Measurements from ENCODE around the gene CALU.

Gene CALU

DNA sequence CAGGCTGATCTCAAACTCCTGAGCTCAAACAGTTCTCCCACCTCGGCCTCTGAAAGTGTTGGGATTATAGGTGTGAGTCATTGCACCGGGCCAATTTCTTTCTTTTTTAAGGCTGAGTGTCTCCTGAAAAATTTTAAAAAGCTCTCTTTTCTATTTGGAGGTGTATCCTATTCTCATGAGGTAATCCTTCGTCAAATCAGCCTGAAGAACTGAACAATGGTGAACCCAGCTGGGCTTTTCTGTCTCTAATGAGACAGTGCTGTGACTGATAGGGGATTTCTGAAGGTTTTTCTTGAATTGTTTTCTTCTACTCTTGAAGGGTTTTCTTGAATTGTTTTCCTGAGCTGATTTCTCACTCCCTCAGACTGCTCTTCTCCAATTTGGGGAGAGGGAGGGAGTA lies 30.9 kb upstream of the CALU start:
- Histone ChIP-seq H3K9ac (ENCODE audit: low read depth, low read length) (no peak overlapping the region), H3K4me3 (ENCODE audit: low read depth in 1 of 2, low read length in 2 of 2) (no peak overlapping the region), H3K4me2 (ENCODE audit: insufficient read depth, low read length) (no peak overlapping the region), H3K27ac (ENCODE audit: low read length) (no peak overlapping the region), H3K27me3 (ENCODE audit: insufficient read depth, low read length, poor library complexity) (peaks cover 2% of the 10 kb centered on the region), H4K20me1 (ENCODE audit: insufficient read depth, low read length) (no peaks in the 10 kb centered on the region), H3K36me3 (ENCODE audit: insufficient read depth, low read length) (no peaks in the 10 kb centered on the region), H3K79me2 (ENCODE audit: insufficient read depth, low read length) (no peaks in the 10 kb centered on the region), H2AFZ (ENCODE audit: low read depth, low read length) (no peak overlapping the region), H3K9me3 (ENCODE audit: insufficient read depth, low read length, severe bottlenecking) (no peaks in the 10 kb centered on the region), H3K4me1 (ENCODE audit: insufficient read depth, low read length) (no peaks in the 10 kb centered on the region)
- TF ChIP-seq, protein P1, sequence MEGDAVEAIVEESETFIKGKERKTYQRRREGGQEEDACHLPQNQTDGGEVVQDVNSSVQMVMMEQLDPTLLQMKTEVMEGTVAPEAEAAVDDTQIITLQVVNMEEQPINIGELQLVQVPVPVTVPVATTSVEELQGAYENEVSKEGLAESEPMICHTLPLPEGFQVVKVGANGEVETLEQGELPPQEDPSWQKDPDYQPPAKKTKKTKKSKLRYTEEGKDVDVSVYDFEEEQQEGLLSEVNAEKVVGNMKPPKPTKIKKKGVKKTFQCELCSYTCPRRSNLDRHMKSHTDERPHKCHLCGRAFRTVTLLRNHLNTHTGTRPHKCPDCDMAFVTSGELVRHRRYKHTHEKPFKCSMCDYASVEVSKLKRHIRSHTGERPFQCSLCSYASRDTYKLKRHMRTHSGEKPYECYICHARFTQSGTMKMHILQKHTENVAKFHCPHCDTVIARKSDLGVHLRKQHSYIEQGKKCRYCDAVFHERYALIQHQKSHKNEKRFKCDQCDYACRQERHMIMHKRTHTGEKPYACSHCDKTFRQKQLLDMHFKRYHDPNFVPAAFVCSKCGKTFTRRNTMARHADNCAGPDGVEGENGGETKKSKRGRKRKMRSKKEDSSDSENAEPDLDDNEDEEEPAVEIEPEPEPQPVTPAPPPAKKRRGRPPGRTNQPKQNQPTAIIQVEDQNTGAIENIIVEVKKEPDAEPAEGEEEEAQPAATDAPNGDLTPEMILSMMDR (IDR thresholded peaks at IDR 0.05; ENCODE audit: borderline replicate concordance, extremely low read depth, low read length, poor library complexity, severe bottlenecking), result no peak
- no peak for TF ChIP-seq EZH2 (IDR thresholded peaks at IDR 0.05; ENCODE audit: borderline replicate concordance, low read depth, low read length, severe bottlenecking)
- ATAC-seq (ENCODE audit: insufficient read depth, low read depth) (no peak), DNase-seq (no peak)

DNA sequence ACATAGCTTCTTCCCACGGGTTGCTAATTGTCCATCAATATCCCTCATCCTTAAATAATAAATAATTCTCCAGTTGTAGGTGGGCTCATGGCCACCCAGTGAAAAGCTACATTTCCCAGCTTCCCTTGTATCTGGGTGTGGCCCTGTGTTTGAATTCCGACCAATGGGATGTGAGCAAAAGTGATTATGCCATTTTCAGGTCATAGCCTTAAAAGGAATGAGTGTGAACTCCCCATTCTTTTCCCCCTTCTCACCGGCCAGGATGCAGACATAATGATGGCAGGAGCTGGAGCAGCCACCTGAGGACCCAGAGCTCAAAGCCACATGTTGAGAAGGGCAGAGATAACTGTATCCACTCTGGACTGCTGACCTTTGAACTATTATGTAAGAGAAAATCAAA lies 30.3 kb upstream of the CALU start:
- no peak for DNase-seq
- H3K9me3 ChIP-seq (ENCODE audit: insufficient read depth, low read length, severe bottlenecking), result no peaks in the 10 kb centered on the region
- H3K27me3 ChIP-seq (ENCODE audit: insufficient read depth, low read length, poor library complexity), result peaks cover 2% of the 10 kb centered on the region
- H3K36me3 ChIP-seq (ENCODE audit: insufficient read depth, low read length), result no peaks in the 10 kb centered on the region
- H3K4me3 ChIP-seq (ENCODE audit: low read depth in 1 of 2, low read length in 2 of 2), result no peak overlapping the region
- no peak overlapping the region for H3K27ac ChIP-seq (ENCODE audit: low read length)
- no peak overlapping the region for H3K4me2 ChIP-seq (ENCODE audit: insufficient read depth, low read length)
- no peaks in the 10 kb centered on the region for H3K4me1 ChIP-seq (ENCODE audit: insufficient read depth, low read length)
- no peaks in the 10 kb centered on the region for H4K20me1 ChIP-seq (ENCODE audit: insufficient read depth, low read length)
- TF ChIP-seq, protein P1 (IDR thresholded peaks at IDR 0.05; ENCODE audit: borderline replicate concordance, extremely low read depth, low read length, poor library complexity, severe bottlenecking), result no peak
- no peak for TF ChIP-seq EZH2 (IDR thresholded peaks at IDR 0.05; ENCODE audit: borderline replicate concordance, low read depth, low read length, severe bottlenecking)
- ATAC-seq (ENCODE audit: insufficient read depth, low read depth), result no peak
- no peak overlapping the region for H2AFZ ChIP-seq (ENCODE audit: low read depth, low read length)
- no peak overlapping the region for H3K9ac ChIP-seq (ENCODE audit: low read depth, low read length)
- no peaks in the 10 kb centered on the region for H3K79me2 ChIP-seq (ENCODE audit: insufficient read depth, low read length)

DNA sequence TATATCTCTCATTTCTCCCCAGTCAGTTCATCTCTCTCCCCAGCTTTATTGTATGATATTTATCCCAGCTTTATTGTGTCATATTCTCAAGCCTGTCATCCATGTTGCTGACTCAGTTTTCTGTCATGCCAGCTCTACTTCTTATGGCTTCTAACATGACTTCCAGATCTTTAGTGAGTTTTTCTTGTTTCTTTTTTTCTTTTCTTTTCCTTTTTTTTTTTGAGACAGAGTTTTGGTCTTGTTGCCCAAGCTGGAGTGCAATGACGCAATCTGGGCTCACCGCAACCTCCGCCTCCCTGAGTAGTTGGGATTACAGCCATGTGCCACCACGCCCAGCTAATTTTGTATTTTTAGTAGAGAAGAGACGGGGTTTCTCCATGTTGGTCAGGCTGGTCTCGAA lies 28.7 kb upstream of the CALU start:
- H3K27me3 ChIP-seq (ENCODE audit: insufficient read depth, low read length, poor library complexity), result peaks cover 2% of the 10 kb centered on the region
- H2AFZ ChIP-seq (ENCODE audit: low read depth, low read length), result no peak overlapping the region
- H4K20me1 ChIP-seq (ENCODE audit: insufficient read depth, low read length), result no peaks in the 10 kb centered on the region
- DNase-seq (no peak), ATAC-seq (ENCODE audit: insufficient read depth, low read depth) (no peak)
- no peak overlapping the region for H3K4me2 ChIP-seq (ENCODE audit: insufficient read depth, low read length)
- TF ChIP-seq EZH2 (IDR thresholded peaks at IDR 0.05; ENCODE audit: borderline replicate concordance, low read depth, low read length, severe bottlenecking), result no peak
- no peaks in the 10 kb centered on the region for H3K4me1 ChIP-seq (ENCODE audit: insufficient read depth, low read length)
- H3K9ac ChIP-seq (ENCODE audit: low read depth, low read length), result no peak overlapping the region
- H3K36me3 ChIP-seq (ENCODE audit: insufficient read depth, low read length), result no peaks in the 10 kb centered on the region
- H3K9me3 ChIP-seq (ENCODE audit: insufficient read depth, low read length, severe bottlenecking), result no peaks in the 10 kb centered on the region
- H3K27ac ChIP-seq (ENCODE audit: low read length), result no peak overlapping the region
- no peak overlapping the region for H3K4me3 ChIP-seq (ENCODE audit: low read depth in 1 of 2, low read length in 2 of 2)
- H3K79me2 ChIP-seq (ENCODE audit: insufficient read depth, low read length), result no peaks in the 10 kb centered on the region

DNA sequence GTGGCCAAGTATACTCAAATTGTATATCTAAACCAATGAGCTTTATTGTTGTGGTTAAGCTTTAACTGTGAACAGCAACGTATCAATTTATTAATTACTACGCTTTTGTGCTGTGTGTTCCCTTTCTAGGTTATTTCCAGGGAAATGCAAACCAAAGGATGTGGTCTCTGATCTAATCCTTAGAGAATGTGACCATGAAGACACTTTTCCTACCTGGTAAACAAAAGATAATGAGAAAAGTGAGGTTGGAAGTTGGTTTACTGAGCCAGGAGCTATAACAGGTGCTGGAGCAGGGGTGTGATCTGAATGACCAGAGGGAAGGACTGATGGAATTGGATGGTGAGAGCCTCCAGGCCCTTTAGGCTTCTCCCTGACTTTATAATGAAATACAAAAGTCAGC lies 25.4 kb upstream of the CALU start:
- H3K27ac ChIP-seq (ENCODE audit: low read length), result no peak overlapping the region
- H3K79me2 ChIP-seq (ENCODE audit: insufficient read depth, low read length), result no peaks in the 10 kb centered on the region
- TF ChIP-seq EZH2 (IDR thresholded peaks at IDR 0.05; ENCODE audit: borderline replicate concordance, low read depth, low read length, severe bottlenecking), result no peak
- TF ChIP-seq, protein P1 (IDR thresholded peaks at IDR 0.05; ENCODE audit: borderline replicate concordance, extremely low read depth, low read length, poor library complexity, severe bottlenecking), result no peak
- DNase-seq, result no peak
- H3K4me1 ChIP-seq (ENCODE audit: insufficient read depth, low read length), result no peaks in the 10 kb centered on the region
- H3K4me3 ChIP-seq (ENCODE audit: low read depth in 1 of 2, low read length in 2 of 2), result no peak overlapping the region
- H3K9me3 ChIP-seq (ENCODE audit: insufficient read depth, low read length, severe bottlenecking), result no peaks in the 10 kb centered on the region
- ATAC-seq (ENCODE audit: insufficient read depth, low read depth), result no peak
- no peak overlapping the region for H3K4me2 ChIP-seq (ENCODE audit: insufficient read depth, low read length)
- H3K9ac ChIP-seq (ENCODE audit: low read depth, low read length), result no peak overlapping the region
- peaks cover 2% of the 10 kb centered on the region for H3K27me3 ChIP-seq (ENCODE audit: insufficient read depth, low read length, poor library complexity)
- no peaks in the 10 kb centered on the region for H3K36me3 ChIP-seq (ENCODE audit: insufficient read depth, low read length)
- H4K20me1 ChIP-seq (ENCODE audit: insufficient read depth, low read length), result no peaks in the 10 kb centered on the region
- H2AFZ ChIP-seq (ENCODE audit: low read depth, low read length), result no peak overlapping the region
